ENCODE results near the gene MKKS. TPM values are rescaled to one million over a fixed set of nuclear protein-coding genes. Genes with fewer than 3 reads are reported as not detected.

Gene MKKS
- total RNA-seq, 2 experiments from 2014 or later: 3.8 to 4.2 TPM

DNA sequence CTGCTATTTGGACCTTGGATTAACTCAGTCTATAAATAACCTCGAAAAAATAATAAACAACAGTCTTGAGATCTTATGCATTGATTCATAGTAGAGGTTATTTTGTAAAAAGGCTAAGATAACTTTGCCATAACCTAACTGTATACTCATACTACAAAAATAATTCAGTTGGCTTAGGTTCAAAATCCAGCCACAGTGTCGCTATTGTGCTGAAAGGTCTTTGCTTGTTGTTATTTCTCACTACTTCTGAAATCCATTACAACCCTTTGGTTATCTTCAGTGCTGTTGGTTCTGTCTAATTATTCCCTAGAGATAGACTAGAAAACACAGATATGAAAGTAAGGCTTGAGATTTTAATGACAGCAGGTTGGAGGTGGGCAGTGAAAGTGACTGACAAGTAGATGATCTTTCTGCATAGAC lies 74.4 kb downstream of the MKKS start:
- Mint-ChIP-seq H3K27me3 (ENCODE audit: low read depth) (peaks cover 12% of the 10 kb centered on the region), H3K9me3 (no peaks in the 10 kb centered on the region), H3K36me3 (ENCODE audit: low read depth) (no peaks in the 10 kb centered on the region), H3K27ac (no peak overlapping the region), H3K4me1 (ENCODE audit: low read depth) (no peaks in the 10 kb centered on the region), H3K4me3 (no peak overlapping the region)
- CTCF ChIA-PET: no interaction called here
- intact Hi-C loops (cut with micrococcal nuclease): loop anchor here (2.0 to 10.0 kb wide), 3 partner anchors 43 to 325 kb away; partner anchors contain the start of gene ANKEF1
- DNase-seq: no peak

DNA sequence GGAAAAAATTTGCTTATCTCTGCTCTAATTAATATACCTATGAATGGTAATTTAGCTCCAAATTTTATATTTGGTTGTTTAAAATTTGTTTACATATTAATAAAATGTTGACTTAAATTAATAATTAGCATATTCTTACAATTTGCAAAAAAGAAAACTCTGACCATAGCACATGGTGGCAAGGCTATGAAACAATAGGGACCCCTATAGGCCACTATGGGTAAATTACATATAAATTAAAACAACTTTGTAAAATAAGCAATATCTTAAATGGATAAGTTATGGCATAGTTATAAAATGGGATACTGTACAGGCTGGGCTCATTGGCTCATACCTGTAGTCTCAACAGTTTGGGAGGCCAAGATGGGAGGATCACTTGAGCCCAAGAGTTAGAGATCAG lies 76.0 kb downstream of the MKKS start:
- H3K27me3 Mint-ChIP-seq (ENCODE audit: low read depth): peaks cover 9% of the 10 kb centered on the region

DNA sequence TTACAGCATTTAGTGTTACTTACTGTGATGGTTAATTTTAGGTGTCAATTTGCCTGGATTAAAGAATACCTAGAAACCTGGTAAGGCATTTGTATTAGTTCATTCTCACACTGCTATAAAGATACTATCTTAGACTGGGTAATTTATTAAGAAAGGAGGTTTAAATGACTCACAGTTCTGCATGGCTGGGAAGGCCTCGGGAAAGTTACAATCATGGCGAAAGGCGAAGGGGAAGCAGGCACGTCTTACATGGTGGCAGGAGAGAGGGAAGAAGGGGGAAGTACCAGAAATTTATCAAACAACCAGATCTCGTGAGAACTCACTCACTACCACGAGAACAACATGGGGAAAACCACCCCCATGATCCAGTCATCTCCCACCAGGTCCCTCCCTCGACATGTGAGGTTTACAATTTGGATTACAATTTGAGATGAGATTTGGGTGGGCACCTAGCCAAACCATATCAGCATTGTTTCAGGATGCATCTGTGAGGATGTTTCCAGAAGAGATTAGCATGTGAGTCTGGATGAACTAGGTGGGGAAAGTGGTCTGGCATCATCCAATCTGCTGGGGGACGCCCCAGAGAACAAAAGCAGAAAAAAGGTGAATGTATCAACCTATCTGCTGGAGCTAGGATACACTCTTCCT lies 76.8 kb downstream of the MKKS start:
- H3K4me3 Mint-ChIP-seq: no peak overlapping the region
- H3K36me3 Mint-ChIP-seq (ENCODE audit: low read depth): no peaks in the 10 kb centered on the region
- intact Hi-C loops (cut with micrococcal nuclease): loop anchor here (10.0 kb wide), 2 partner anchors 262 to 322 kb away; partner anchors contain the start of gene ANKEF1
- no peak overlapping the region for H3K27ac Mint-ChIP-seq
- CTCF ChIA-PET: interaction anchor here (0.6 to 1.8 kb wide), 4 partner anchors 10 to 120 kb away, joined by 3 to 11 read pairs (median 6); no protein-coding TSS in a partner anchor
- no peaks in the 10 kb centered on the region for H3K9me3 Mint-ChIP-seq
- H3K27me3 Mint-ChIP-seq (ENCODE audit: low read depth): peaks cover 6% of the 10 kb centered on the region
- H3K4me1 Mint-ChIP-seq (ENCODE audit: low read depth): peaks cover 6% of the 10 kb centered on the region
- no peak for DNase-seq

More for the DNA sequence above, 76.0 kb downstream of the MKKS start:
- Mint-ChIP-seq H3K27ac (no peak overlapping the region), H3K9me3 (no peaks in the 10 kb centered on the region), H3K4me3 (no peak overlapping the region), H3K4me1 (ENCODE audit: low read depth) (peaks cover 3% of the 10 kb centered on the region), H3K36me3 (ENCODE audit: low read depth) (no peaks in the 10 kb centered on the region)
- no peak for DNase-seq
- intact Hi-C loops (cut with micrococcal nuclease): loop anchor here (1.0 to 10.0 kb wide), 4 partner anchors 41 to 380 kb away; partner anchors contain the start of gene ANKEF1
- CTCF ChIA-PET: interaction anchor here (0.6 to 1.8 kb wide), 4 partner anchors 11 to 119 kb away, joined by 3 to 11 read pairs (median 6); no protein-coding TSS in a partner anchor

DNA sequence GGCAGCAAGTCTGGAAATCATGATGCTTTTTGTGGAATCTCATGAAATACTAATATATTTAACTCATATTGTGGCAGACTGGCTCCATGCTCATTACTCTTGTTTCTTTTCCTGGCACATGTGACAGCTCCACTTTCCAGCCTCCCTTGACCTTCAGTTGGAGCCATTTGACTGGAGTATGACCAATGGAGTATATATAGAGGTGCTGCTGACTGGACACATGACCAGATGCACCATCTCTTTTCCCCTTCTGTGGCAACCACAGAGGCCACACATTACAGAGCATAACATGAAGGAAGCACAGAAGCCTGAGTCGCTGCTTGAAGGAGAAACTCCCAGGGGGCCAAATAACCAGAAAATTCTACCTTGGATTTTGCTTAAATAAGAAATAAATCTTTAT lies 77.4 kb downstream of the MKKS start:
- intact Hi-C loops (cut with micrococcal nuclease): loop anchor here (10.0 kb wide), 2 partner anchors 262 to 322 kb away; partner anchors contain the start of gene ANKEF1
- H3K27ac Mint-ChIP-seq: no peak overlapping the region
- no peak overlapping the region for H3K4me3 Mint-ChIP-seq
- no peaks in the 10 kb centered on the region for H3K36me3 Mint-ChIP-seq (ENCODE audit: low read depth)
- peaks cover 6% of the 10 kb centered on the region for H3K4me1 Mint-ChIP-seq (ENCODE audit: low read depth)
- peaks cover 6% of the 10 kb centered on the region for H3K27me3 Mint-ChIP-seq (ENCODE audit: low read depth)
- H3K9me3 Mint-ChIP-seq: no peaks in the 10 kb centered on the region
- no peak for DNase-seq
- CTCF ChIA-PET: no interaction called here

DNA sequence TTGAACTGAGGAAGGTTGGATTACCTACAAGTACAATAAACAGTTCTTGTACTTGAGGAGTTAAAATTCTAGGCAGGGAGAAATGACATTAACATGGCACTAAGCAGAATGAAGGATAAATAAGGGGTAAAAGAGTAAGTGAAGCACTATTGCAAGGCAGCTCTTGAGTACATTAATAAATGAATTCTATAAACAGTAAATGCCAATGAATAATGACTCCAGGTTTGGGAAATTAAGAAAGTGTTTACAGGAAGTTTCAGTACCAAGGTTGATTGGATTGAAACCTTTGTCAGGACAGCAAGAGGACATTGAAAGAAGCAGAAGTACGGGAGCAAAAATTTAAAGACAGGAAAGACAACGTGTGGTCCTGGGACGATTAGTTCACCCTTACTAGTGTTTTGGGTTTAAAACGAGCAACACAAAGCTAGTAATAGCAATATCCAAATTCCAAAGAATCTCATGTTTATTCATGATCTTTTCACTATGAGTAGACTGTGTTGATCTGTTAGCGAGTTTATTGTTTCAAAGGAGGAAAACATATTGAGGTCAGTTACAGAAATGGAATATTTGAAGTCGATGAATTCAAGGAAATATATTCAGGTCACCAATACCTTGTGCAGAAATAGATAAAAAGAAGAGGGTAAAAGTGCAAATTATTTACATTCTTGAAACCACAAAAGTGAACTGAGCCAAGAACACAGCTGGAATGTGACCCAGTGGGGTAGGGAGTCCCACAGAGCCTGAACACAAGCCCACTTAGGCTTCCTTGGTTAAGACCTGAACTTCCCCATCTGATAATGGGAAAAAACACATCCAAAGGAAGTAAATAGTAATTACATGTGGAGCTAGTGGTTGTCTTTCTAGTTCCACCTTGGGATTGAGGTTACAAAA lies 80.8 kb downstream of the MKKS start:
- peaks cover 19% of the 10 kb centered on the region for H3K4me1 Mint-ChIP-seq (ENCODE audit: low read depth)
- no peak overlapping the region for H3K4me3 Mint-ChIP-seq
- CTCF ChIA-PET: interaction anchor here (0.6 to 1.4 kb wide), 3 partner anchors 77 to 1643 kb away, joined by 3 read pairs; no protein-coding TSS in a partner anchor
- H3K27ac Mint-ChIP-seq: no peak overlapping the region
- intact Hi-C loops (cut with micrococcal nuclease): loop anchor here (5.0 to 10.0 kb wide), 3 partner anchors 258 to 319 kb away; partner anchors contain the start of genes ANKEF1 and JAG1
- no peak for DNase-seq
- H3K27me3 Mint-ChIP-seq (ENCODE audit: low read depth): no peaks in the 10 kb centered on the region
- H3K9me3 Mint-ChIP-seq: no peaks in the 10 kb centered on the region
- H3K36me3 Mint-ChIP-seq (ENCODE audit: low read depth): no peaks in the 10 kb centered on the region

Other genes with a start within 250 kb of the MKKS start
- not detected for gene SNAP25, start 215.4 kb downstream of the MKKS start, total RNA-seq
- 1 to 10 TPM; 4.9 to 5.2 TPM for gene SLX4IP, start 1.1 kb upstream of the MKKS start, total RNA-seq
- under 1 TPM; 0.25 to 0.41 TPM for gene JAG1, start 239.8 kb upstream of the MKKS start, total RNA-seq